WI38 (cell line): ENCODE data around the gene SMIM34.
"Not testable (repeated sequence)": the region's sequence is repeated elsewhere in the genome, so short reads cannot be mapped to it uniquely, and the experiment has no call there.

Experiments
- H3K4me3 ChIP-seq: 2 replicates; pipeline ENCODE4 v1.5.1; 2011; ENCODE audit warnings: low read depth, mild to moderate bottlenecking, control low read depth, low read length

The SMIM34 gene, protein sequence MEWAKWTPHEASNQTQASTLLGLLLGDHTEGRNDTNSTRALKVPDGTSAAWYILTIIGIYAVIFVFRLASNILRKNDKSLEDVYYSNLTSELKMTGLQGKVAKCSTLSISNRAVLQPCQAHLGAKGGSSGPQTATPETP

DNA sequence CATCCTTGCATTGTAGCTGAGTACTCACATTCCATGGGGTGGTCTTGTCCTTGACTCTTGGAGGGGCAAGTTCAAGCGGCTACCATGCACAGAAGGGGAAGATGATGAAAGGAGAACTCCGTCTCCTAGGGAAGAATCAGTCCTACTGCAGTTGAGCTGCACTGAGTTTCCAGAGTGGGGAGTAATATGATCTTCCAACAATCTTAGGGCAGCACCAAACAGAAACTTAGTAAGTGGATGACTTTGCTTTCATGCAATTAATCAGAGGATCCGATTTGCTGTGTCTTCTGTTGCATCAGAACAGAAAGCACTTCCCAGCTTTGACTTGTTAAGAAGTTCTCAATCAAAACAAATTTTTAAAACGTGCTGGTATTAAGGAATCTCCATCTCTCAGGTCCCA is at the start of gene SMIM34:
TSS of gene SMIM34 (minus strand) at position 147 of the 400 bp plus-strand sequence. CDS start at position 35, 112 bp downstream.
- H3K4me3 ChIP-seq = not testable (repeated sequence)

- not testable (repeated sequence) for H3K4me3 ChIP-seq
Observed at GRCh38 chr21:34467333-34467732, 43.6 kb upstream of the SMIM34 start.

DNA sequence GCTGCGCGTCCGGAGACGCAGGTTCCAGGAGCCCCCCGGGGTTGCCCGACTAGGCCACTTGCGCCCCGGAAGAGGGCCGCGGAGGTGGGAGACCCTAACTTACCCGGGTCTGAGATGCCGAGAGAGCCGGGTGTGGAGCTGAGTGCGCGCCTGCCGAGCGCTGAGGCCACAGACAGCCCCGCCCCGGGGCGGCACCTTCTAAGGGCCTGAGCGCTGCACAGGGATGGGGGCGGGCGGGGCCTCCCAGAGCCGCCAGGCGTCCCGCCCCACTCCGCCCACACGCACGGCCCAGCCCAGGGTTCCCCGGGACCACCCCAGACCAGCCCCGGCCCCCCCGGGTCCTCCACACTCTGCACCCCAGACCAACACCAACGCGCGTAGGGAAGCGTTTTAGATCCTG is 35.7 kb upstream of the SMIM34 start:
- H3K4me3 ChIP-seq = not testable (repeated sequence)

GRCh38 chr21:34458266-34458665 is 34.5 kb upstream of the SMIM34 start:
- H3K4me3 ChIP-seq = not testable (repeated sequence)

GRCh38 chr21:34456180-34456579 is 32.4 kb upstream of the SMIM34 start:
- not testable (repeated sequence) for H3K4me3 ChIP-seq

GRCh38 chr21:34455628-34456027 is 31.9 kb upstream of the SMIM34 start:
- not testable (repeated sequence) for H3K4me3 ChIP-seq

DNA sequence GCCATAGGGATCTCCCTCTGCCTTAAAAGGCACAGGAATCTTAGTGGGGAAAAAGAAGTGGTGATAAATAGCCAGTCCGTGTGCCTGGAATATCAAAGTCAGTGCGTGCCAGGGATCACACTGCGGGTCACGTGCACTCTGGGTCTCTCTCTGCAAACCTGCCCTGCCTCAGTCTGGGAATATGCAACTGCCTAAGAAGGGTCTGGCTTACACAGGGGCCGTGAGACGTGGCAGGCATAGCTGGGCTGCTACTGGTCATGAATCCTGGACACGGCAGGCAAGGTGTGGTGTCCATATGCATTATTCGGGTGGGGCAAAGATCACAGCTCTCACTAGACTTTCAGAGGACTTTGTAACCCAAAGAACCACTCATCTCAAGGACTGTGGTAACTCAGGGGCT is 23.3 kb upstream of the SMIM34 start:
- not testable (repeated sequence) for H3K4me3 ChIP-seq

DNA sequence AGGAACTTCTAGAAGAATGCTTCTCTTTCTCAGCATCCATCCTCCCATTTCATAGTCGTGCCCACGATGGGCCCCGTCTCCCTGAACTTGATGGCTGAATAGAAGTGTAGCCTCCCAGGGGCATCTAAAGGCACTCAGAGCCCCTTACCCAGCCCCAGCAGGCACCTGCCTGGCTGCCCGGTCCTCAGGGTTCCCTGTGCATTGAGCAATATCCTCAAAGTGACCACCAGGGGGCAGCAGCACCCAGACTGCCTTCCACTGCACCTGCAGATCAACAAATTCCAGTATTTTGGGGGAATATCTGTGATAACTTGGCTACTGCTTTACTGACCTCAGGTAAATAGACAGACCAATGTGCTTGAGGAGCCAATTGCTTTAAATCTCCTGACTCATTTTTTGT is 19.7 kb upstream of the SMIM34 start:
- H3K4me3 ChIP-seq = not testable (repeated sequence)

GRCh38 chr21:34429710-34430109 is 6.0 kb upstream of the SMIM34 start:
- H3K4me3 ChIP-seq = not testable (repeated sequence)

GRCh38 chr21:34428441-34428840 is 4.7 kb upstream of the SMIM34 start:
- not testable (repeated sequence) for H3K4me3 ChIP-seq

DNA sequence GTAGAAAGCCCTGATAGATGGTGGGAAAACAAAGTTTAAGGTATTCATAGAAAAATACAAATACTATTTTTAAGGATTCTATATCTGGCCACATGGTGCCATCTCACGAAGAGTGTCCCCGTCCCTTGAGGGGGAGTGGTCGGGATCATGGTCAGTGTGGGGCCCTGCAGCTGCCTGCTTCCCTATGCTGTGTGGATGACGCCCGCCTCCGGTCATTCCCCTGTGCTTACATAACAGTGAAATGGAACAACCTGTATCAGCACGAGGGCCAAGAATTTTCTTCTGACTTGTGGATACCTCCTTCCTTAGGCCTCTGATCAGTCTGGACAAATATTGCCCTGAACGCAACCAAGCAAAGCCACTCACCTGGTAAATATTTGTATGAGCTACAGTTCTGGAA is 3.6 kb upstream of the SMIM34 start:
- not testable (repeated sequence) for H3K4me3 ChIP-seq

GRCh38 chr21:34417448-34418077 is 6.2 kb downstream of the SMIM34 start:
- H3K4me3 ChIP-seq = not testable (repeated sequence)

DNA sequence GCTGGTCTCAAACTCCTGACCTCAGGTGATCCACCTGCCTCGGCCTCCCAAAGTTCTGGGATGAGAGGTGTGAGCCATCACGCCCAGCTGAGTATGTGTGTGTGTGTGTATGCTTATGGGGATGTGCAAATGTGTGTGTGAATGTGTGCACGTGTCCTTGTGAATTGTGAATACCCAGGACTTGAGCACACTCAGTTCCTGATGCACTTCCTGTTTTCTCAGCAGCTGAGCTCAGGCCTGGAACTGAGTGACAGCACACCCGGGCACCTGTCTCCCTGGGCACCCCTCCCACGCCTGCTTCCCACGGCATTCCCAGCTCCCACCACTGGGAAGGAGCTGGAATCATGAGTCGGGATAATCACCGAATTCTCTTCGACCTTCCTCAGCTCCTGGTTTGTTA is 16.5 kb downstream of the SMIM34 start:
- not testable (repeated sequence) for H3K4me3 ChIP-seq

- not testable (repeated sequence) for H3K4me3 ChIP-seq
Observed at GRCh38 chr21:34406676-34407075, 17.1 kb downstream of the SMIM34 start.

DNA sequence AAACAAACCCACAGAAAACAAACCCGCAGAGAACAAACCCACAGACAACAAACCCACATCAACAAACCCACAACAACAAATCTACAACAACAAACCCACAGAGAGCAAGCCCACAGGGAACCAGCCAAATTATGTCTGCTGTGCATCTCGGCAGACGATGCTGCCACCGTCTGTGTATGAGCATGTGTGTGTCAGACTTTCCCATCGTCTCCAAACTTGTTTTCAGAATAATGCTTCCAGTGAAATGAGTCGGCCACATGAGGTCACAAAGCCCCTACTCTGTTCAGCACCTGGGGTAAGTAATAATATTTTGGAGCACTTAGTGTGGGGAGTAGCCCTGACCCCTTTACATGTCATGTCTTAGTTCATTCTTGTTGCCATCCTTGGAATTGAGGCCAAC is 17.6 kb downstream of the SMIM34 start:
- not testable (repeated sequence) for H3K4me3 ChIP-seq

DNA sequence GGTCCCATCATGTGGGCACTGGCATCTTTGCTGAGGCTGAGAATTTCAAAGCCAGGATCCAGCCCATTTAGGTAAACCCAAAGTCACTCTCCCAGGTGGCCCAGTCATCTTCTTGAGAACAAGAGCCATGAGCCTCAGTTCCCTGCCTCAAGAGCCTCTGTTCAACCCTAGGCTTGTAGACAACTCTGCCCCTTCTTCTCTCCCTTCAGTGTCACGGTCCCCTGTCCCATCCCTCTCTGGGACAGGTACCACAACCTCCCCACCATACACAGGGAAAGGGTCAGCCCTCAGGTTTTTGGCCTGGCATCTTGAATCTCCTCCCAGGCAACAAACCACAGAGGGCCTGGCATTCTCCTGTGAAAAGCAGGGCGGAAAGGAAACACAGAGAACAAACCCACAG is 18.1 kb downstream of the SMIM34 start:
- H3K4me3 ChIP-seq = not testable (repeated sequence)

DNA sequence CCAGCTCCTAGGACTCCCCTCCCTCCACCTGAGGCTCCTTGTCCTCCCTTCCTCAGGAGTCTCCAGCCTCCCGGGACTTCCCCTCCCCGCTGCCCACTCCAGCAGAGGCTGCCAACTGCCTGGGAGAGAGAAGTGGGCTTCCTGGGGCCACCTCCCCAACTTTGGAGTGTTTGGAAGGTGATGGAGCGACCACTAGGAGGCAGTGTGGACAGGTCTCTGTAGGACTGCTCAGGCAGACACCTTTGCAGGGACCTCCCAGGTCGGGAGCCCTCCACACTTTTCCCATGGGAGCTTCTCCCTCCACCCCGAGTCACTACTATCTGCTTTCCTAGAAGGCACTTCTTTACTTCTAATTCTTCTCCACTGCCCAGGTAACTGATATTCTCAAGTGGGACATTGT is 19.0 kb downstream of the SMIM34 start:
- not testable (repeated sequence) for H3K4me3 ChIP-seq

- not testable (repeated sequence) for H3K4me3 ChIP-seq
Observed at GRCh38 chr21:34400522-34400921, 23.2 kb downstream of the SMIM34 start.

DNA sequence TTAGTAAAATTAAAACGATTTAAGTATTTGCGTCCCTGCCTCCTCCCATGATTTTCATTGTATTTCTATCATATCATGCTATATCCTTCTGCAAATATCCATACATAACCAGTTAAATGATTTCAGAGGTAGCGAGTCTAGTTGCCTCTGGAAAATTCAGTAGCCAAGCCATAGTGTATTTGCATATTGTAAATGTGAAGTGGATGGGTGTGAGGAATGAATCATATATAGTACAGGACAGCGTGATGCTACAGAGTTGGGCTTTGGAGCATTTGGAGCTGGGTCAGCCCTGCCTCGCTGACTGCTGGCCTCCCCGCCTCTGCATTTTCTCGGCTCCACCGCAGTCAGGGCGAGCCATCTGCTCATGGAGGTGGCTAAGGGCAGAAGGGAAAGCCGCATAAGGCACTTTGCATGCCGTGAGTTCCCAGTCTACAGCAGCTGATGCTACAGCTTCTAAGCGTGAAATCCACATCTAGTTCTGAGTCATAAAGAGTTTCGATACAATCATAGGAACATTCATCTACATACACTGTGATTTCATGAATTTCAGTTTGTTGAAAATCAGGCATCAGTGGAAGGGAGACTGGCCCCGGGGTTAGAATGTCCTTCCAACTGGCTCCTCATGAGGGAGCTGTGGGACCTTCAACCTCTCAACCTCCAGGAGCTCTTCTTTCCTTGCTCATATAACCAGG is 39.9 kb downstream of the SMIM34 start:
- H3K4me3 ChIP-seq = not testable (repeated sequence)

GRCh38 chr21:34383138-34383537 is 40.6 kb downstream of the SMIM34 start:
- H3K4me3 ChIP-seq = not testable (repeated sequence)

GRCh38 chr21:34375619-34375972 is 48.2 kb downstream of the SMIM34 start:
- H3K4me3 ChIP-seq = not testable (repeated sequence)

DNA sequence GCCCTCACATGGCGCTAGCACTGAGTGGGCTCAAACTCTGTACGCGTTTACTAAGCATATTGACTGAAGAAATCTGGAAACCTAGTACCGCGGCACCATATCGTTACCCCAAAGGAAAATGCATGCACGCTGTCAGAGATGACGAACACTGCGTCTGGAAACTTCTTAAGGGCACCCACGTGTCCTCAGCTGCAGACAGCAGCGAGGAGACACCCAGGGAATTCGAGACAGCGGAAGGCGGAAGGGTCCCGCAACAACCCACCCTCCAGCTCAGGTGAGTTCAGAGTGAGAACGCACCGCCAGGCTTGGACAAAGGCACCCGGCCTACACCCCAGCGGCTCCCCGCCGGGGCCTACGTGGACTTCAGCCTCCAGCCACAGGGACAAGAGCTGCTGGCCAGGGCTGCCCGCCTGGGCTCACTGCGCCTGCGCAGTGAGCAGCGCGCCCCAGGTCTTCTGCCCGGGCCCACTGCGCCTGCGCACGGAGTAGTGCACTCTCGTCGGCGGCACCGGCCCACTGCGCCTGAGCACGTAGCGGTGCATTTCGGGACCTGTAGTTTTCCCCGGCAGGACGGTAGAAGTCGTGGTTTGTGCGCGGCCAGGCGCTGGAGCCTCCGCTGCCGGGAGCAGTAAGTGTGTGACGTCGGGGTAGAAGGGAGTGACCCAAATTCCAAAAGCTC is 48.7 kb downstream of the SMIM34 start, which contains the start of gene SMIM11:
TSS of gene SMIM11 (plus strand) at position 568 of the 679 bp plus-strand sequence. CDS start 3,998 bp downstream, outside the sequence.
- not testable (repeated sequence) for H3K4me3 ChIP-seq
